PC-9 (cell line): ENCODE data around the gene KBTBD8.

Experiments
- CTCF ChIP-seq: fragments of 200-600 bp; sonication (generic); conservative IDR thresholded peaks from 2 replicates; pipeline ENCODE4 v1.6.1; 2017; ENCODE audit warnings: mixed run types, antibody characterized with exemption, mild to moderate bottlenecking, moderate library complexity
- EZH2 ChIP-seq: fragments of 200-600 bp; sonication (generic); IDR thresholded peaks from 2 replicates; pipeline ENCODE4 v1.8.0; 2017; ENCODE audit warnings: antibody characterized with exemption, low read depth

- TF ChIP-seq CTCF (no peak), EZH2 (no peak)
These were observed 8.9 kb upstream of the KBTBD8 start for GRCh38 chr3:66989241-66989640.
